Right lobe of liver (tissue), 4 donors: ENCODE data around the gene PHLDA1.

Source experiments
- CTCF ChIP-seq, 4 donors: fragments of 200-600 bp in 3 of 4; fragments of 450-650 bp in 1 of 4; IDR thresholded peaks; one replicate each; pipeline versions ENCODE4 v1.5.1 to v1.8.0; 2016 to 2022; ENCODE audit warnings: antibody characterized with exemption in 4 of 4, mild to moderate bottlenecking in 2 of 4
- POLR2A ChIP-seq: fragments of 450-650 bp; IDR thresholded peaks from one replicate; pipeline ENCODE4 v1.6.1; 2017; ENCODE audit warnings: antibody characterized with exemption, mild to moderate bottlenecking
- donor health status: DM: no; HTN: no; CAD: no.
- donor health status: DM: no; HTN: no; CAD: no.
- donor health status: DM: no; HTN: yes; CAD: no.

GRCh38 chr12:76072568-76072967 lies 41.0 kb upstream of the PHLDA1 start:
- TF ChIP-seq CTCF (IDR thresholded peaks at IDR 0.05) (no peak), POLR2A (no peak)
